ENCODE results near the gene P4HTM. TPM values are rescaled to one million over a fixed set of nuclear protein-coding genes. Genes with fewer than 3 reads are reported as not detected.

The P4HTM gene
- total and polyA plus RNA-seq, 2 of the 4 experiments (the other 2 are of a cell fraction), result 10.4 to 26.1 TPM

DNA sequence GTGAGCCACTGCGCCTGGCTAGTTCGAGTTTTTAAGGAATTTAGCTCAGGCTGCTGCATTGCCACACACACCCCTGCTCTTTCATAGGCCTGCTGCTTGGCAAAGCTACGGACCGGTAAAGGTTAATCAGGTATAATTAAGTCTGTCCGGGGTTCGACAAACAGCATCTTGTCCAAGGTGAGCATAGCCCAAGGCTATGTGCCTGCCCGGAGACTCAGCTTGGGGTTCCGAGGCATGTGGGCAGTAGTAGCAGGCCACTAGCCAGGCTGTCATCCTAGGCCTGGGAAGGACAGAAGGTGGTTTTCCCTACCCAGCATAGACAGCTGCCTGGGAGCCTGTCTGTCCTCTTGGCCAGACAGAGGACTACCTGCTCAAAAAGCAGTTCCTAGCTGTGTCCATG is 6.6 kb downstream of the P4HTM start:
- H3K9ac ChIP-seq (ENCODE audit: low read depth, low read length), result no peak overlapping the region
- no peaks in the 10 kb centered on the region; the same call in 1 of the 2 replicates for H4K20me1 ChIP-seq (ENCODE audit: insufficient read depth, low read length)
- CTCF ChIA-PET, result no interaction called here
- intact Hi-C loops (cut with micrococcal nuclease), result no loop called here
- no peak overlapping the region for H2AK5ac ChIP-seq (ENCODE audit: low read depth, low read length)
- WGBS, 2 experiments (ENCODE audit: extremely low coverage in 2 of 2, insufficient read length in 1 of 2), result 80% methylated on average over 2 of the region's 8 CpGs; no CpG with 5 or more reads in 1 of the 2 experiments
- H4K5ac ChIP-seq (ENCODE audit: low read depth, low read length), result no peak overlapping the region
- no peak overlapping the region for H3K27ac ChIP-seq (ENCODE audit: insufficient read depth, low read length)
- peaks cover 6% of the 10 kb centered on the region; the same call in 1 of the 2 replicates for H3K36me3 ChIP-seq (ENCODE audit: control insufficient read depth, insufficient read depth, low read length)
- no peak overlapping the region for H2BK20ac ChIP-seq (ENCODE audit: low read depth, low read length)
- no peak overlapping the region for H4K8ac ChIP-seq (ENCODE audit: low read depth in 2 of 2, low read length in 2 of 2)
- H2AK9ac ChIP-seq (replicated peaks; ENCODE audit: low read depth, low read length, poor library complexity), result no peak overlapping the region
- H3K9me3 ChIP-seq (ENCODE audit: control insufficient read depth, insufficient read depth, low read length), result no peaks in the 10 kb centered on the region
- H2BK15ac ChIP-seq (ENCODE audit: low read depth, low read length), result no peak overlapping the region; the same call in 2 of the 3 replicates
- no peak overlapping the region for H4K91ac ChIP-seq (ENCODE audit: insufficient read depth, low read depth, low read length)
- H3K4me2 ChIP-seq (ENCODE audit: low read depth, low read length), result no peak overlapping the region
- H3K23ac ChIP-seq (ENCODE audit: low read depth, low read length), result no peak overlapping the region
- H3K18ac ChIP-seq (ENCODE audit: low read depth, low read length), result no peak overlapping the region
- H3K4ac ChIP-seq (ENCODE audit: low read depth, low read length), result no peak overlapping the region
- no peak overlapping the region for H2BK120ac ChIP-seq (ENCODE audit: low read depth, low read length)
- no peak overlapping the region for H3K14ac ChIP-seq (replicated peaks; ENCODE audit: low read depth, low read length)
- H2AFZ ChIP-seq (replicated peaks; ENCODE audit: low read length, poor library complexity), result no peak overlapping the region
- H3K4me1 ChIP-seq (ENCODE audit: control insufficient read depth, insufficient read depth, low read length), result peaks cover 2% of the 10 kb centered on the region; the same call in 1 of the 2 replicates
- H3K56ac ChIP-seq (ENCODE audit: extremely low read depth, insufficient read depth, low read length), result no peak overlapping the region
- H3K79me1 ChIP-seq (ENCODE audit: low read depth in 1 of 2, low read length in 2 of 2), result peaks cover 38 to 61% of the 10 kb centered on the region in 2 experiments
- POLR2A ChIA-PET (ENCODE audit: unreplicated experiment), result no interaction called here
- DNase-seq (no peak), ATAC-seq (ENCODE audit: low read depth) (no peak)
- no TSS peak for BruUV-seq (replicated peaks)
- in situ Hi-C loops (cut with MboI; ENCODE audit: low sequenced_read_pairs), result no loop called here
- no peak overlapping the region for H2BK5ac ChIP-seq (ENCODE audit: low read depth, low read length, poor library complexity, severe bottlenecking)
- TF ChIP-seq BHLHE40 (IDR thresholded peaks at IDR 0.05; ENCODE audit: low read depth, low read length), result no peak
- TF ChIP-seq POLR2A (IDR thresholded peaks at IDR 0.05; ENCODE audit: low read depth, low read length), result no peak
- no peak for TF ChIP-seq SMC3 (IDR thresholded peaks at IDR 0.05; ENCODE audit: low read depth, low read length)
- TF ChIP-seq RCOR1 (IDR thresholded peaks at IDR 0.05; ENCODE audit: insufficient replicate concordance, low read length), result no peak
- TF ChIP-seq MAFK (IDR thresholded peaks at IDR 0.05; ENCODE audit: low read depth, low read length), result no peak
- peaks cover 2% of the 10 kb centered on the region for H3K9me1 ChIP-seq (ENCODE audit: insufficient read depth, low read length)
- dilution Hi-C loops (cut with HindIII; ENCODE audit: low sequenced_read_pairs, unreplicated experiment), result no loop called here
- H3K4me3 ChIP-seq (ENCODE audit: insufficient read depth, low read depth, low read length), result no peak overlapping the region
- H3K27me3 ChIP-seq (ENCODE audit: control insufficient read depth, insufficient read depth, low read length), result no peaks in the 10 kb centered on the region

Measured in IMR-90 (cell line).